Left lobe of liver (tissue), 2 donors: ENCODE measurements around the gene GRAP. TPM values are rescaled to one million over a fixed set of nuclear protein-coding genes. Genes with fewer than 3 reads are reported as not detected.
"Not testable (repeated sequence)": the region's sequence is repeated elsewhere in the genome, so short reads cannot be mapped to it uniquely, and the experiment has no call there.

Source experiments
- ATAC-seq: fragments of 200-7000 bp; cut with Tn5 transposase; one replicate; pipeline ENCODE4 v1.9.1; 2020; ENCODE audit warnings: mild to moderate bottlenecking, moderate library complexity
- DNase-seq: peaks from one replicate; pipeline ENCODE4 v3.0.0-alpha.2; 2020; ENCODE audit warnings: low spot score
- total RNA-seq: library from RNA; stranded (reverse); gene quantifications from one replicate; pipeline ENCODE4 v1.2.1, GENCODE V29; 2021
- donor health status: DM: no; HTN: no; CAD: no; lungs with moderate emphysema.
- donor health status: DM: no; HTN: yes; CAD: no.

The GRAP gene
- total RNA-seq, 1 donor from 2014 or later, result 4.0 TPM

DNA sequence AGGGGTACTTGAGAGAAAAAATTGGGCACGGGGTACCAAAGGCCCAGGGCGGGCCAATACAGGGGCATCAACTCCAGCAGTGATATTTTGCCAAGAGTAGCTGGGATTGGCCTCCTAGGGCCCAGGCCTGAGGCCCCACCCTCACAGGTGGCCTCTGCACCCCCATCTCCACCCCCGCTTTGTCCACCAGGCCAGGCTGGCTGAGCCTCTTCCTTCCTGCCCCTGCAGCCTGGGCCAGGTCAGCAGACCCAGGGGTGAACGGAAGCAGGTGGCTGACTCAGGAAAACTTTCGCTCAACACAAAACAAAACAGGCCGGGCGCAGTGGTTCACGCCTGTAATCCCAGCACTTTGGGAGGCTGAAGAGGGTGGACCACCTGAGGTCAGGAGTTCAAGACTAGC is 3.7 kb downstream of the GRAP start:
- ATAC-seq, result peak; percentile 52
- DNase-seq, result not testable (repeated sequence)

DNA sequence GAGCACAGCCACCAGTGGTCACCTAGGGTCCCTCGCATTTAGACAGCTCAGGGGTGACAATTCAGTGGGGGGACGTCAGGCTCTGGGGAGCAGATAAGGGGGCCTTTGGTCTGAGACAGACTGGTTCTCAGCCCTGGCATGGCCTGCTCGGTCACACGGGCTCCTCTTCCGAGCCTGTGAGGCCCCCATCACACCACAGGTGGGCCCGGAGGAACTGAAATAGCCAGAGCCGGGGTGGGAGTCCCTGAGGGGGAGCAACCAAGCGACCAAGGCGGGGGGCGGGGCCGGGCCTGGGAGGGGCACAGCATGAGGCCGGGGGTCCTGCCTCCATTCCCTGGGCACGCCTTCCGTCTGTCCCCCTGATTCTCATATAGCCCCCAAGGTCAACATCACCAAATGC is 4.4 kb downstream of the GRAP start:
- not testable (repeated sequence) for DNase-seq, ATAC-seq

DNA sequence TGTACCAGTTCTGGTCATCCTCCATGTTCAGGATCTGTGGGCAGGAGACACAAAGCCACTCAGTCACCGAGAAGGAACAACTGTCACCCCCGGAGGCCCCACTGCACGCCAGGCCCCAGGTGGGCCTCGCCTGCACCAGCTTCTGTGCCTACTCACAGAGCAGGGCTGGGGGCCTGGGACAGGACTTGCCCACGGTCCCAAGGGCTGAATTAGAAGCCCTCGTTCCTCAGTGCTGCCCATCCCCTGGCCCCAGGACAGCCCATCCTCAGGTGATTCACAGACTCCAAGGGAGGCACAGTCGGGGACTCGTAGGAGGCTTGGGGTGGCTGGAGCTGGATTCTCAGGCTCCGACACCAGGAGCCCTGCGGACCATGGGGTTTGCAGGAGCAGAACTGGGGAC is 4.9 kb downstream of the GRAP start:
- not testable (repeated sequence) for ATAC-seq
- peak; percentile 23 for DNase-seq

DNA sequence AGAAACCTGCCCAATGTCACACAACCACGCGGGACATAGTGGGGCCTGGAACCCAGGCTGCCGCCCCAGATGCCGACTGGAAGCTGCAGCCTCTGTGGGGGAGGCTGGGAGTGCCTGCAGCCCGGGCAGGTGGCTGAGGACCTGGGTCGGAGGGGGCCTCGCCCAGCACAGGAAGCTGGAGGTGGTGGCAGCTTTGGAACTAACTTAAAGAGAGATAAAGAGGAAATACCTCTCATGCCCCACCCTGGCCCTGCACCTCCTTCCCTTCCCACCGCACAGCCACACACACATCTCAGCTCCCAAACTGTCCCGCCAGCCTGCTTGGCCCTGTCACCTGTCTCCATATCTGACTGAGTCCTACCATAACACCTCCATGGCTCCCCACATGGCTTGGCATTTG is 6.4 kb downstream of the GRAP start:
- ATAC-seq, result not testable (repeated sequence)

DNA sequence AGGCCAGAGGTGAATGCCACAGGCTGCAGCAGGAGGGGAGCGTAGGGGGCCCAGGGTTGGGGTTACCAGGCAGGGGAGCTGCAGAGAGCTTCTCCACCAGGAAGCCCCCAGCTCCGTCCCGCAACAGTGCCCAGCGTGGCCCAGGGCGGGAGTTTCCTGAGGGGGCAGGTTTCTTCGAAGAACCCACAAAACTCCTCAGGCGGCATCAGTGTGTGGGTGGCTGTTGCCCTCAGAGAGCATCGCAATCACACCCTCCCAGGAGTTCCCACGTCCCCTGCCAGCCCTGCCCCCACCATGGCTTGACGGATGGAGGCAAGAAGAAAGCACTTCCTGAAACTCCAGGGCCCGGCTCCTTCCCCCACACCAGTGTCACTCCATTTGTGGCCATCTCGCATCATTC is 8.0 kb downstream of the GRAP start:
- not testable (repeated sequence) for ATAC-seq, DNase-seq

More for the DNA sequence above, 6.4 kb downstream of the GRAP start:
- not testable (repeated sequence) for DNase-seq

DNA sequence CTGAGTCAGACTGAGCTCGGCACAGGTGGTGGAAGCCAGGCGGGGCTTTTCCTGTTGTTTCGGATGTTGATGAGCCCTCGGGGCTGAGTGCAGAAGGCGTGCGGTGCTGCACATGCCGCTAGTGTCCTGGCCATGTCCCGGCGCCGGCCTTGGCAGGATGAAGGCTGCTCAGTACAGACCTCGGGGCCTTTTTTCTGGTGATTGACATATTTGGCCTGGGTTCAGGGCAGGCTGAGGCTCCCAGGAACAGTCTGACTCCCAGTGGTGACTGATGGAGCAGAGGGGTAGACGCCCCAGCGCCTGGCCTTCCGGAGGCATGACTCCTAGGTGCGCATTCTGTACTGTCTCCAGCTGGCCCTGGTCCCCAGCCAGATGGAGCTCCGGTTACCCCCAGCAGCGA is 8.8 kb downstream of the GRAP start:
- ATAC-seq, result peak; percentile 43

DNA sequence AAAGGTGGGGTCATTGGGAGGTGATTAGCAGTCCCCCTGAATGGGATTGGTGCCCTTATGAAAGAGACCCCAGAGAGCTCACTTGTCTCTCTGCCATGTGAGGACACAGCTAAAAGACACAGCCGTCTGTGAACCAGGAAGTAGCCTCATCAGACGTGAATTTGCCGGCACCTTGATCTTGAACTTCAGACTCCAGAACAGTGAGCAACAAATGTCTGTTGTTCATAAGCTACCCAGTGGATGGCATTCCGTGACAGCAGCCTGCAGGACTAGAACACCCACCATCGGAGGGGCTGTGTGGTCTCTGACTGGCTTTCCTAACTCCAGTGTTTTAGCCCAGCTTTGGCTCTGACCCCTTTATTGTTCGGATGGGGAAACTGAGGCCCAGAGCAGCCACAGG is 9.2 kb downstream of the GRAP start:
- not testable (repeated sequence) for DNase-seq
- peak; percentile 17 for ATAC-seq

More for the DNA sequence above, 8.8 kb downstream of the GRAP start:
- not testable (repeated sequence) for DNase-seq

DNA sequence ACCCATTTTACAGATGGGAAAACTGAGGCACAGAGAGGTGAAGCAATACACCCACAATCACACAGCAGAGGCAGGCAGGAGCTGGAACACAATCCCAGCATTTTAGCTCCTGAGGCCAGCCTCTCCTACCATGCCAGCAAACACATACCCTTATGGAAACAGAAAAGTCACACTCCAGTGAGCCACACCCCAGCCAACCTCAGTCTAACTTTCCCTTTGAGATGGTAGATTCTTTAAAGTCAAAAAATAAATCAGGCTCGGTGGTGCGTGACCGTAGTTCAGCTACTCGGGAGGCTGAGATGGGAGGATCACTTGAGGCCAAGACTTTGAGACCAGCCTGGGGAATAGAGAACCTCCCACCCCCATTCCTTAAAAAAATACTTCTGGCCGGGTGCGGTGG is 10.6 kb downstream of the GRAP start:
- not testable (repeated sequence) for DNase-seq

DNA sequence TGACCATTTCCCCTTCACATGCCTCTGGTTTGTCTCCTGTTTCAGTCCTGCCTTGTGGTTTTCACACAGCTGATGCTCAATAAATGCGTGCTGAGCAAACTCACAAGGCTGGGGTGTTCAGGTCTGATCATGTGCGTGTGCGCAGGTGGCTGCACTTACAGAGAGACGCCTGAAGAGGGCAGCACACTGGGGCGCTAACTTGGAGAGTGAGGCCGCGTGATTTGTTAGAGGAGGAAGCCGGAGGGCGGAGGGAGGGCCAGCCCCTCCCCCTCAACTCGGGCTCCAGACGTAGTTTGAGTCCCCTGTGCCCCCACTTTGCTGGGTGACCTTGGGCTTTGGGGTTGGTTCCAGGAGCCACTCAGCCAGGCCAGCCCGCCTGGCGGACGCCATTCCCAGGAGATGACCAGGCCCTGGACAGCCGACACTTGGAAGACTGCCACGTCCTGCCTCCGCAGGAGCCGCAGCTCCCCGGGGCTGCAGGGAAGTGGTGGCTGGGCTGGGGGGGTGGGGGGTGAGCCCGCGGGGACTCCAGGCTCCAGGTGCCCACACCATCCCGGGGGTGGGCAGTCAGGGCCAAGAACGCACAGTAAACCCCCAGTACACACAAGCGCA is 14.3 kb downstream of the GRAP start:
- ATAC-seq, result peak; percentile 81
- DNase-seq, result not testable (repeated sequence)

More for the DNA sequence above, 10.6 kb downstream of the GRAP start:
- not testable (repeated sequence) for ATAC-seq

DNA sequence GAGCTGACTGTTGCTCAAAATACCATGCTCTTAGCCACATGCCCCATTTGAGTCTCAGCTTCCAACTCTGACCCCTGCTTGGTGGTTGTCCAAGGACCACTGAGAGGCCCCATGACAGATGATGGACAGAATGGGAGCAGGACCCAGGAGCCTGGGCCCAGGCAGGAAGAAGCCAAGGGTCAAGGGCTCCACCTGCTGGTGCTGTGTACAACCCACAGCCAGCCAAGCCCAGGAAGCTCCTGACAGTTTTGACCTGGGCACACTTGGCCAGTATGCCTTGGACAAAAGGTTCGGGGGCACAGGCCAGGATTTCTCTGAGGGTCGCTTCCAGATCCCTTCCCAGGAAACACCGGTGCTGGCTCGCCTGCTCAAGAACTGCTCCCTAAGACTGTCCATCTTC is 15.0 kb downstream of the GRAP start:
- DNase-seq (peak; percentile 83), ATAC-seq (peak; percentile 76)

DNA sequence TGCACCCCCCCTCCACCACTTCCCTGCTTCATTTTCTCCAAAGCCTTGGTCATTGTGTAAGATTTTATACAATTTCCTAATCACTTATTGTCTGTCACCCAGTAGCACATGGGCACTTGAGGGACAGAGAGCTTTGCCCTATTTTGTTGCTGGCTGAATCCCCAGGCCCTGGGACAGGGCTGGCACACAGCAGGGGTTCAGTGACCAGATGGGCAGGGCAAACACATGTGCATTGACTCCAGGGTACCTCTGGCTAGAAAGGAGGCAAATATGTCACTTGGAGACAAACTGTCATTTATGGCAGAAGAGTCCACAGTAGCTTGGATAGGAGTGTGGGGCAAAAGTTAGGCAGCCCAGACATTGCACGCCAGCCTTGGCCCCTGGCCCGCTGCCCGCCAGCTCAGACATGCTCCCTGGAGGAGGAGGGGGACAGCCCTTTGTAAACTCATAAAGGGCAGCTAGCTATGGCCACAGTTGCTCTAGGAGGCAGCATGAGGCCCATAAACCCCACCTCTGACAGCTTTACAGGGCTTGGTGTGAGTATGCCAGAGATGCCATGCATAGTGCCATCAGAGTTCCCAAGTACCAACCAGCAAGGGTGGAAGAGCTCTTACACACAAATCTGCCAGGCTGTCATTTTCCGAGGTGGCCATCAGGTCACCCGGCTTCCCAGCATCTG is 15.8 kb downstream of the GRAP start:
- not testable (repeated sequence) for DNase-seq
- ATAC-seq, result peak; percentile 64

DNA sequence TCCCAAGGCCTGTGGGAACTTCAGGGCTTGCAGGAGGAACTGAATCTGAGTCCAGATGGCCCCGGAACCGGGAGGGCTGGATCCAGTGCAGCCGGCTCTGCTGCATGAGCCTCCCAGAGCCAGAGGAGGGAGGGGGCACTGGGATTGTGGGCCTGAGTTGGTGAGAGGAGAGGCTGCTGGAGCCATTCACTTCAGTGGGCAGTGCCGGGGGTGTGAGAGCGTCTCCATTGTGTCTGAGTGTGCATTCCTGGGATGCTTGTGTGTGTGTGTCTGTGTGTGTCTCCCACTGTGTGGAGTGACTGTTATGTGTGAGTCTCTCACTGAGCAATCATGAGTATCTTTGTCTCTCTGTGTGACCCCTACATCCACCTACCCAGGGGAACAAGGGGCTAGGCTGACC is 17.0 kb downstream of the GRAP start:
- ATAC-seq, DNase-seq: not testable (repeated sequence)

DNA sequence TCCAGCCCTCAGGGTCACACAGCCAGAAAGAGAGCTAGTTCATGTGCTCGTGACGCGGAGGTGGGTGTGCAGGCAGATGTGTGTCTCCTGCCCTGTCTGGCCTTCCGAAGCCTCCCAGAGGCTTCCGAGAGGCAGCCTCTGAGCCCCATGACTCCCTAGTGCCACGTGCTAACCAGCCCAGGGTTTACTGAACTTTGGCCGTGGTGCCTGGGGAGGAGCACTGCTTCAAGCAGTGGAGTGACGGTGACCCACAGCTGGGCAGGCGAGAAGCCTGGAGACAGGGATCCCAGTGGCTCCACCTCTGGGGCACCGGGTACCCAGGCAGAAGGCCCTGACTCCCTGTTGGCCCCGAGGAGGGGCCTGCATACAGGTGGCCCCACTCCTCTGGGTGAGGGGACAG is 18.1 kb downstream of the GRAP start:
- DNase-seq, result not testable (repeated sequence)
- ATAC-seq, result peak; percentile 48

DNA sequence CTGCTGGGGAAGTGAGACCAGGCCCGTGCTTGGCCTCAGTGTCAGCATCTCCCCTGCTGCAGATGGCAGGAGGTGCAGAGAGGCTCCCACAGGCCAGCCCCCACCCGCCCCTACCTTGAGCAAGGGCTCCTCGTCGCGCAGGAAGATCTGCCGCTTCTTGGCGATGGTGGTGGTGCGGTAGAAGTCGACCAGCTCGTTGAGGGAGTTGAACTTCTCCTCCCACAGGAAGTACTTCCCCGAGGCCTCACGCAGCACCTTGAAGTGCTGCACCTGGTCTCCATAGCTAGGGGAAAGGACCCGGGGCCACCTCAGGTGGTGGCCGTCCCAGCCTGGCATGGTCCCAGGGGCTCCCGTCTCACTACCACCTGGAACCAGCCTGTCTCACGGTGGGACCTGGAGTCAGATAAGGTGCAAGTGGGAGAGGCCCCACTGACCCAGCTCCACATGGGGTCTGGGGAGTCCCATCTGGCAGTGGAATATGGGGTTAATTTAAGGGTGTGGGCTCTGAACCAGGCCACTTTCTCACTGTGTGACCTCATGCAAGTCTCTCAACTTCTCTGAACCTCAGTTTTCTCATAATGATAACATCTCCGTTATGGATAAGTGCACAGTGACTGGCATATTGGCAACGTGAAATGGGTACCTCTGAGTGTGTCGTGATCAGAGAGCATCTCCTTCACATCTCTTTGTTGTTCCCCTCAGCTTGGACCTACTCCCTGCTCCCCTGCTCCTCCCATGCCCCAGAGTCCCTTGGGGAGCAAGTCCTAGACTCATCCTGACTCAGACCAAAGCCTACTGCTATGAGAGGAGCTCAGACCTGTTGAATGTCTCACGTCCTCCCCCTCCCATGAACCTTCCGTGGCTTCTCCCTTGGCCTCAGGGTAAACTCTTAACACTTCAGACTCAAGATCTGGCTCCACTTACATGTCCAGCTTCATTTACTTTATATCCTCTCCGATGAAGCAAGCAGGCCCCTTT is 22.4 kb downstream of the GRAP start:
- DNase-seq (no peak), ATAC-seq (no peak)

DNA sequence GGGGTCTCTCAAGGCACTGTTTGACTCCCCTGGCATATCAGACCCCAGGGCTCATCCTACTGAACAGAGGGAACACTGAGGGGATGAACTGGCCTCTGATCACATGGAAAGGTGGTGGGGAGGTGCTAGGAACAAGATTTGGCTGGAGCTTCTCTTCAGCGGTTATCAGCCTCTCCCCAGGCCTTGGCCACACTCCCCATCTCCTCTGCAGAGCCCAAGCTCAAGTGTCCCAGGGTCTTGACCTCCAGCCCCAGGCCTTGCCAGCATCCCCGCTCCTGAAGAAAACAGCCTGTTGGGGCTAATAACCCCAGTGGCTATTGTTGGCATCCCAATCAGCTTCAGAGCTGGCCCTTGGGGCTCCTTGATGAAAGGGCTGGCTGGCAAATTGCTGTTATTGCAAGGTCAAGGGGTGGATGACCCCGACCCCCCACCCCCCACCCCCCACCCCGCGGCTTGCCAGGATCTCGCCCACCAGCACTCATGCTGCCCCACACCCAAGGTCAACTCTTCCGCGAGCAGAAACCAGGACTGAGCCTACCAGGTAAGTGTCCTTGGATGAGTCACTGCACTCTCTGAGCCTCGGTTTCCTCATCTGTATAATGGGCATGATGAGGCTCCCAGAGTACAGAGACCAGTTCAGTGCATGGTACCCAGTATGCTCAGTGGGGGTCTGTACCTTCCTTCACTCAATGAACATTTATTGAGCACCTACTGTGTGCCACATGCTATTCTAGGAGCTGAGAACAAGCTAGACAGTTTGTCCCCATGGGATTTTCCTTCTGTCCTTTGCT is 23.4 kb downstream of the GRAP start:
- DNase-seq, result no peak
- no peak for ATAC-seq

DNA sequence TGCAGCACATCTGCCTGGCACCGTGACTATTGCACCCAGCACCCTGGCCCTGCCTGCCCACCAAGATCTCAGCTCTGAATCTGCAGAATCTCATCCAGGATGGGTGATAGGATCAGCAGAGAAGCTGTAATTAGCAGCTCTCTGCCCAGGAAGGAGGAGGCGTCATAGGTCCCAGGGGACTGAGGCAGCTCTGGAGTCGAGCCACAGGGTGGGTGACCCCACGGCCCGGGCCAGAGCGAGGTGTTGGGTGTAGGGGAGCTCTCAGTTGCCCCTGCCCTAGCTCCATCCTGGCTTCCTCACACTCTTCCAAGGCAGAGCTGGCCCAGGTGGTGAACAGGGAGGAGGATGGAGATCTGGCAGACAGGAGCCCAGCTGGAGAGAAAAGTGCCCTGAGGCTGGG is 24.0 kb downstream of the GRAP start:
- ATAC-seq (no peak), DNase-seq (no peak)

DNA sequence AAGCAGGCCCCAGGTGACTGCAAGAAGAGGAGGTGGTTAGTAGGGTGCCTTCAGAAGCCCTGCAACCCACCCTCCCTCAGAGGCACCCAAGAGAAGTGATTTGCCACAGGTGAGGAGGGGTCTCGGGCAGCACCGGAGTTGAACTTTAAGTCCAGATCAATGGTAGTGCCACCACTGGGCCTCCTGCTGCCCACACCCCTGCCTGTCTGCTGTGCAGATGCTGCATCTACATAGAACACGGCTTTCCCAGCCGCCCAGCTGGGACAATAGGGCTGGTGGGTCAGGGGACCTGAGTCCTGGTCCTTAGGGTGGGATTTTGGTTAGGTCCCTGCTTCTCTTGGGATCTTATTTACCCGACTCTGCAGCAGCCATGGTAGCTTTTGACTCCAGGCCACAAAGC is 24.6 kb downstream of the GRAP start:
- DNase-seq, result no peak
- no peak for ATAC-seq

DNA sequence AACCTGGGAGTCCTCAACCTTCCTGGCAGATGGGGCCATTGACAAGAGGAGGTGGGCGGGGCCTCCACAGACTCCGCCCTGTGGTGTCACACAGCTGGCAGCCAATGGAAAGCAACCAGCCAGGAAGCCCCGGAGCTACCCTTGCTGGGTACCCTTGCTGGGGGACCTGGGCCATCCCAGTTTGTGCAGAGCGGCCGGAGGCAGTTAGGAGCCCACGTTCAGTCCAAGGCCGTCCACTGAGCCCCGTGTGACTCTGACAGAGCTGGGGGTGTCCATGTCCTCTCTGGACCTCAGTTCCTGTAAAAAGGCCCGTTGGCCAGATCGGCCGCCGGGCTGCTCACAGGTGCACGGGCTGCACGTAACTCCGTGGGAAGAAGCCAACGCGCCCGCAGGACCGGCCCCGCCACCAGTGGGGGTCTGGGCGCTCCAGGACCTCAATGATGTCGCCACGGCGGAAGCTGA is 25.1 kb downstream of the GRAP start:
- no peak for DNase-seq
- ATAC-seq, result peak; percentile 15

DNA sequence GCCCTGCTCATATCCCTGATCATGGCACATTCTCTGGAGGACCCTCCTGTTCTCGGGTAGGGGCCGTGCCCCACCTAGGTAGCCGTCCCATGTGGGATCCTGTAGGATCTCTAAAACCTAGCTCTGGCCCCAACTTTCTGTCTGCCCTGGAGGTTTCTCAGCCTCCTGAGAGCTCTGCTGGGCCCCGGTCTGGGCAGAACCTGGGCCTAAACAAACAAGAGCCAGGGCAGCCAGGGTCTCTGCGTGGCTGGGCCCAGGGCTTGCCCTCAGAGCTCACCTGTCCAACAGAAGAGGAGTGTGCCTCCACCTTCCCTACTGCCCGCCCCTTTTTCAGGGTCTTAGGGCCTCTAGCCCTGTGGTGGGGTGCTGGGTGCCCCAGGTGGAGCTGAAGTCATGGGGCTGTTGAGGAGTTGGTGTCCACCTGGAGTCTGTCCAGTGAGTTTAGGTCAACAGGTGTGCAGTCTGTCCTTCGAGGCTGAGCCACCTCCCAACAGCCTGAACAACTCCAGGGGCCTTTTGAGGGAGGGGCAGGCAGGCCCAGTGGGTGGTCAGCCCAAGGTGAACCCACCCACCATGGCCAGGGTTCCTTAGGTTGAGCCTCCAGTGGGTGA is 25.6 kb downstream of the GRAP start:
- not testable (repeated sequence) for ATAC-seq, DNase-seq

DNA sequence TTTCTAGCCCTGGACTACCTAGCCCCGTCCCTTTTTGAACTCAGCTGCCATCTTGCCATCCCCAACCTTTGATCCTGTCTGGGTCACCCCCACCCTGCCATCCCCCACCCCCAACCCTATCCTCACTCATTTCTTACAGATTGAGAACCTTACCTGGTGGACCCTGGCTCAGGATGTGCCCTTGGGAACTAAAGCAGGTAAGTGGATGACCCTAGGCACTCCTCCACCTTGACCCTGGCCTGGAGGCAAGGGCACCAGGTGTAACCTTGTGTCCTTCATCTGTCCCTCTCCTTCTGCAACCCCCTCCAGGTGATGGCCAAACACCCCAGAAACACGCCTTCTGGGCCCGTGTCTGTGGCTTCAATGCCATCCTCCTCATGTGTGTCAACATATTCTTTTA is 26.7 kb downstream of the GRAP start:
- DNase-seq, result no peak
- no peak for ATAC-seq
